GM23338 (cell line): ENCODE results near the gene CRACR2B.

Experiments
- CREB1 ChIP-seq: fragments of 250-450 bp; sonication (Bioruptor Pico); IDR thresholded peaks from 2 replicates; pipeline ENCODE4 v1.5.0; 2020; ENCODE audit warnings: low read depth, mild to moderate bottlenecking, moderate library complexity
- CTCF ChIP-seq, 2 experiments: fragments of 200-600 bp in 1 of 2; sonication (generic) in 1 of 2; conservative IDR thresholded peaks; 2 replicates each; pipeline versions ENCODE4 v1.5.1 to v1.6.1; 2016 to 2017; ENCODE audit warnings: antibody characterized with exemption in 2 of 2, low read depth in 2 of 2, mild to moderate bottlenecking in 2 of 2, moderate library complexity in 1 of 2
- POLR2AphosphoS5 ChIP-seq: IDR thresholded peaks from 2 replicates; pipeline ENCODE4 v1.6.1; 2016; ENCODE audit warnings: antibody characterized with exemption, low read depth

DNA sequence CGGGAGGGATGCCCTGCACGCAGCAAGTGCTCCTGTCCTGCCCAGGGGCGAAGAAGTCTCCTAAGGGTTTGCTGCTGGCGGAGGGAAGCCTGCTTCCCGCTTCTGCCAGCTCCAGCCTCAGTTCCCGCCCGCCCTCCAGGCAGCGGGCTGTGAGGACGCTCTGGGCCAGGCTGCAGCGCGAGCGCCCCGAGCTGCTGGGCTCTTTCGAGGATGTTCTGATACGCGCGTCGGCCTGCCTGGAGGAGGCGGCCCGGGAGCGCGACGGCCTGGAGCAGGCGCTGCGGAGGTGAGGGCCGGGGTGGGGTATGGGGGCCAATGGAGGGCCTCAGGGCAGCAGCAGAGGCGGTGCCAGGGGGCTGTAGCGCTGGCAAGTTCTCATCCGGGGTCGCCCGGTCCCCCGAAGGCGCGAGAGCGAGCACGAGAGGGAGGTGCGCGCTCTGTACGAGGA, 2.2 kb downstream of the CRACR2B start:
- TF ChIP-seq POLR2AphosphoS5 = peak; percentile 92
- no peak for TF ChIP-seq CTCF (conservative IDR thresholded peaks at IDR 0.05; ENCODE audit: low read depth in 2 of 2)
- no peak for TF ChIP-seq CREB1 (CRISPR knock-in tag)
